Measurements from ENCODE around the gene PATJ.

GRCh38 chr1:61770131-61770530, 27.9 kb downstream of the PATJ start:
- TF ChIP-seq CTCF (IDR thresholded peaks at IDR 0.05 in 2 of 3, conservative IDR thresholded peaks at IDR 0.05 in 1 of 3; ENCODE audit: borderline replicate concordance in 1 of 3, insufficient read depth in 1 of 3, low read depth in 2 of 3, low read length in 2 of 3) = no peak
- TF ChIP-seq POLR2A (IDR thresholded peaks at IDR 0.05; ENCODE audit: borderline replicate concordance, extremely low read depth, insufficient read depth, insufficient read length) = no peak
- no peak for TF ChIP-seq ZNF274 (IDR thresholded peaks at IDR 0.05; ENCODE audit: low read depth, low read length)
- no peak for TF ChIP-seq CEBPB (IDR thresholded peaks at IDR 0.05; ENCODE audit: low read depth)
- TF ChIP-seq SP1 (IDR thresholded peaks at IDR 0.05; ENCODE audit: low read depth) = no peak
- TF ChIP-seq EGR1 (IDR thresholded peaks at IDR 0.05; ENCODE audit: low read depth) = no peak
